Spleen (tissue), 11 donors: Measurements from ENCODE around the gene CHST15. TPM values are rescaled to one million over a fixed set of nuclear protein-coding genes. Genes with fewer than 3 reads are reported as not detected.

Experiments
- DNase-seq: peaks from one replicate; pipeline ENCODE4 v3.0.0-alpha.2; 2020
- H3K27ac ChIP-seq, 8 donors: fragments of 200-600 bp; sonication (generic) in 7 of 8; 1 replicate in 4 of 8; 2 replicates in 4 of 8; pipeline versions ENCODE4 v1.5.0 to v1.8.0; 2016 to 2021; ENCODE audit warnings: inconsistent platforms in 4 of 8, mild to moderate bottlenecking in 4 of 8, moderate library complexity in 1 of 8
- H3K27me3 ChIP-seq, 7 donors: fragments of 200-600 bp; sonication (generic) in 6 of 7; replicated peaks in 1 of 7; 1 replicate in 4 of 7; 2 replicates in 3 of 7; pipeline versions ENCODE4 v1.5.0 to v1.8.0; 2016 to 2021; ENCODE audit warnings: inconsistent platforms in 3 of 7, mild to moderate bottlenecking in 1 of 7
- H3K36me3 ChIP-seq, 6 donors: fragments of 200-600 bp; sonication (generic) in 5 of 6; 1 replicate in 4 of 6; 2 replicates in 2 of 6; pipeline versions ENCODE4 v1.5.0 to v1.8.0; 2016 to 2021; ENCODE audit warnings: inconsistent platforms in 2 of 6
- H3K4me1 ChIP-seq, 6 donors: fragments of 200-600 bp; sonication (generic) in 5 of 6; 1 replicate in 3 of 6; 2 replicates in 3 of 6; pipeline versions ENCODE4 v1.5.0 to v1.8.0; 2016 to 2021; ENCODE audit warnings: inconsistent platforms in 3 of 6
- H3K4me3 ChIP-seq, 8 donors: fragments of 200-600 bp; sonication (generic) in 7 of 8; 1 replicate in 4 of 8; 2 replicates in 4 of 8; pipeline versions ENCODE4 v1.5.0 to v1.8.0; 2016 to 2021; ENCODE audit warnings: inconsistent platforms in 4 of 8, mild to moderate bottlenecking in 4 of 8, moderate library complexity in 2 of 8
- H3K9me3 ChIP-seq, 8 donors: fragments of 200-600 bp; sonication (generic) in 7 of 8; 1 replicate in 4 of 8; 2 replicates in 4 of 8; pipeline versions ENCODE4 v1.5.0 to v1.8.0; 2016 to 2021; ENCODE audit warnings: inconsistent platforms in 4 of 8
- POLR2A ChIP-seq, 3 donors: fragments of 450-650 bp; IDR thresholded peaks; one replicate each; pipeline ENCODE4 v1.5.1; 2017; ENCODE audit warnings: antibody characterized with exemption in 3 of 3, mild to moderate bottlenecking in 1 of 3
- POLR2AphosphoS5 ChIP-seq, 3 donors: sonication (generic); formaldehyde crosslinking; IDR thresholded peaks; one replicate each; pipeline ENCODE4 v1.5.1; 2017; ENCODE audit warnings: antibody characterized with exemption in 3 of 3
- WGBS, 5 donors: extraction: QIAGEN DNeasy Blood & Tissue Kit in 3 of 5; methylation state at CpG; one replicate each; pipeline versions ENCODE4 v1.1.5 to v1.1.7; 2013 to 2018; 5-methylcytosine and 5-hydroxymethylcytosine counted together
- intact Hi-C: fragments of 100-400 bp; cut with DNase I; formaldehyde crosslinking; loops from one replicate; pipeline ENCODE4 v1.15.0; 2023; ENCODE audit warnings: low total_unique reads
- polyA plus RNA-seq, 3 donors: library from polyadenylated mRNA; stranded (reverse); fragments of 200-250 nt; gene quantifications; one replicate each; pipeline ENCODE4 v1.2.1, GENCODE V29; 2013
- total RNA-seq, 7 donors: library from RNA; depleted of rRNA in 3 of 7; stranded (reverse); fragments of >200 nt in 3 of 7; fragmentation: NEBNext Ultra II Directional in 4 of 7; extraction: Animal tissue kit (Norgen Biotek cat#: 25700) in 4 of 7; gene quantifications; one replicate each; pipeline versions ENCODE4 v1.1.0 to v1.2.1, GENCODE V29; 2016 to 2021
- TF ChIP-seq, protein P1 (sequence below), 11 experiments: fragments of 200-600 bp in 7 of 11; fragments of 450-650 bp in 4 of 11; sonication (generic) in 4 of 11; IDR thresholded peaks in 8 of 11; conservative IDR thresholded peaks in 3 of 11; 1 replicate in 7 of 11; 2 replicates in 4 of 11; pipeline versions ENCODE4 v1.4.0 to v1.8.0; 2016 to 2021; ENCODE audit warnings: antibody characterized with exemption in 11 of 11, inconsistent platforms in 4 of 11, mild to moderate bottlenecking in 1 of 11
- donor health status: healthy with polysubstance abuse.
- donor health status: DM: no; HTN: no; CAD: no; lungs with moderate emphysema.
- donor health status: DM: no; HTN: no; CAD: no.
- donor health status: Bipolar disorder and iron deficiency.
- donor health status: healthy.
- donor health status: DM: no; HTN: no; CAD: no.
- donor health status: DM: yes; HTN: yes; CAD: no.

CHST15 gene
- total and polyA plus RNA-seq, 10 donors = 6.1 to 133 (median 102) TPM

- Histone ChIP-seq H3K4me3 (no peak overlapping the region), H3K36me3 (peaks cover 0 to 24% (median 0%) of the 10 kb centered on the region in 6 donors), H3K9me3 (no peaks in the 10 kb centered on the region), H3K4me1 (peaks cover 20 to 98% (median 75%) of the 10 kb centered on the region in 6 donors), H3K27me3 (no peaks in the 10 kb centered on the region), H3K27ac (peak overlapping the region in 7 of 8 donors; percentile 15 to 82 (median 72))
- TF ChIP-seq POLR2A (IDR thresholded peaks at IDR 0.05) = no peak
- TF ChIP-seq, protein P1, sequence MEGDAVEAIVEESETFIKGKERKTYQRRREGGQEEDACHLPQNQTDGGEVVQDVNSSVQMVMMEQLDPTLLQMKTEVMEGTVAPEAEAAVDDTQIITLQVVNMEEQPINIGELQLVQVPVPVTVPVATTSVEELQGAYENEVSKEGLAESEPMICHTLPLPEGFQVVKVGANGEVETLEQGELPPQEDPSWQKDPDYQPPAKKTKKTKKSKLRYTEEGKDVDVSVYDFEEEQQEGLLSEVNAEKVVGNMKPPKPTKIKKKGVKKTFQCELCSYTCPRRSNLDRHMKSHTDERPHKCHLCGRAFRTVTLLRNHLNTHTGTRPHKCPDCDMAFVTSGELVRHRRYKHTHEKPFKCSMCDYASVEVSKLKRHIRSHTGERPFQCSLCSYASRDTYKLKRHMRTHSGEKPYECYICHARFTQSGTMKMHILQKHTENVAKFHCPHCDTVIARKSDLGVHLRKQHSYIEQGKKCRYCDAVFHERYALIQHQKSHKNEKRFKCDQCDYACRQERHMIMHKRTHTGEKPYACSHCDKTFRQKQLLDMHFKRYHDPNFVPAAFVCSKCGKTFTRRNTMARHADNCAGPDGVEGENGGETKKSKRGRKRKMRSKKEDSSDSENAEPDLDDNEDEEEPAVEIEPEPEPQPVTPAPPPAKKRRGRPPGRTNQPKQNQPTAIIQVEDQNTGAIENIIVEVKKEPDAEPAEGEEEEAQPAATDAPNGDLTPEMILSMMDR (IDR thresholded peaks at IDR 0.05 in 8 of 11, conservative IDR thresholded peaks at IDR 0.05 in 3 of 11) = no peak
- TF ChIP-seq POLR2AphosphoS5 (IDR thresholded peaks at IDR 0.05) = no peak
- 62 to 72% (median 65%) methylated on average over 12 of the region's 12 CpGs for WGBS, 5 donors
- intact Hi-C loops = no loop called here
- DNase-seq = no peak
These were observed 27.2 kb downstream of the CHST15 start for GRCh38 chr10:124066126-124066700.

DNA sequence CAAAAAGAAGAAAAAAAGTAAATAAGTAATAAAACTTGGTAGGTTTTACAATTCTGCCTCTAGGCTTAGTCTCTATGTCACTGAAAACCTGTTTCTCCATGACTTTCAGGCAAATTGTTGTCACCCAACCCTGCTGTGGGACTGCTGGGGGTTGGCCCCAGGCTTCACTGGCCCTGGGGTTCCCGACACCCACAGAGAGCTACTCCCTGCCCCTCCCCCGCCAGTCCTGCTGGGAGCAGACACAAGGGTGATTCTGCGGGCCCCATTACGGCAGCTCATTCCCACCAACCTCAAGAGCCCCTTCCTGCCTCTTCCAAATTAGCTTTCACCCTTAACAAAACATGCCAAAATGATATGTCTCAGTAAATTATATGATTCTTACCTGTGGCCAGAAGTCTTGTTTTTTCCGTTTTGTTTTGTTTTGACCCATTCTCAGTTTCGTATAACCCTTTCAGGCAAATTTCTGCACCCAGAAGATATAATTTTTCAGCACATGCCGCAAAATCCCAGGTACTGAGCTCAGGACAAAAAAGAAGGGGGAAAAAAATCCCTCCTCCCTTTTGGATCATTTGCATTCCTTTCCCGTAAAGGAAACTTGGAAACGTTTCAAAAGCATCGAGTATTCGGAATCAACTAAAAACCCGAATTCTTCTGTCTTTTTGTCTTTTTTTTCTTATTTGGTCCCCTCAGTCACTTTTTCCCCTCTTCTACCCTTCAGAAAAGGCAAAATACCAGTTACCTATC lies 27.8 kb downstream of the CHST15 start:
- Histone ChIP-seq H3K9me3 (no peaks in the 10 kb centered on the region), H3K27me3 (no peaks in the 10 kb centered on the region), H3K36me3 (peaks cover 0 to 25% (median 0%) of the 10 kb centered on the region in 6 donors), H3K4me1 (peaks cover 20 to 92% (median 71%) of the 10 kb centered on the region in 6 donors), H3K27ac (peak overlapping the region in 7 of 8 donors; percentile 61 to 82 (median 72)), H3K4me3 (no peak overlapping the region)
- intact Hi-C loops = no loop called here
- DNase-seq = no peak
- TF ChIP-seq, protein P1 (IDR thresholded peaks at IDR 0.05 in 8 of 11, conservative IDR thresholded peaks at IDR 0.05 in 3 of 11) = no peak
- peak in 1 of 3 donors; percentile 40 for TF ChIP-seq POLR2AphosphoS5 (IDR thresholded peaks at IDR 0.05)
- 67 to 81% (median 77%) methylated on average over 12 of the region's 12 CpGs for WGBS, 5 donors

DNA sequence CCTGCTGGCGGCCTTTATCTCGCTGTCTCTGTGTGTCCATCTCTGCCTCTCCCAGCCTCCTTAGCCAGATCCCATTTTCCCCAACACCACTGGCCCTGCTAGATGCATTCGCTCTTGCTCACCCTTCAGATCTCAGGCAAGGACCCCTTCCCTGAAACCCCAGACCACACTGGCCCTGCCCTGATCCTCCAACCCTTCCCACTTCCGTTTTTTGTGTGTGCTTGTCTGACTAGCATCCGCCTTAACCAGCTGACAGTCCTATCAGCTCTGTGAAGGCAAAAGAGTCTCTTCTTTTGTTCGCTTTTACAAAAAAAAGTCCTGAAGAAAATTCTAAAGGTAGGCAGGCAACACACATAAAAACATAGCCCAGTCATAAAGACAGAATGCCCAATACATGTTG lies 28.7 kb downstream of the CHST15 start:
- H3K4me1 ChIP-seq = peaks cover 20 to 92% (median 67%) of the 10 kb centered on the region in 6 donors
- intact Hi-C loops = no loop called here
- TF ChIP-seq POLR2AphosphoS5 (IDR thresholded peaks at IDR 0.05) = no peak
- TF ChIP-seq POLR2A (IDR thresholded peaks at IDR 0.05) = no peak
- TF ChIP-seq, protein P1 (IDR thresholded peaks at IDR 0.05 in 8 of 11, conservative IDR thresholded peaks at IDR 0.05 in 3 of 11) = no peak
- H3K4me3 ChIP-seq = peak overlapping the region in 2 of 8 donors; percentile 1 to 2
- WGBS, 5 donors = 51 to 65% (median 59%) methylated on average over 6 of the region's 6 CpGs
- H3K36me3 ChIP-seq = peaks cover 0 to 34% (median 0%) of the 10 kb centered on the region in 6 donors
- no peaks in the 10 kb centered on the region for H3K9me3 ChIP-seq
- no peak for DNase-seq
- peak overlapping the region in 7 of 8 donors; percentile 61 to 82 (median 72) for H3K27ac ChIP-seq
- H3K27me3 ChIP-seq = no peaks in the 10 kb centered on the region
